Measurements from ENCODE around the gene SH2D6. TPM values are rescaled to one million over a fixed set of nuclear protein-coding genes. Genes with fewer than 3 reads are reported as not detected.
A peak's percentile ranks its signal among the peaks of the same experiment; 100 is the strongest.
"Not testable (repeated sequence)": the region's sequence is repeated elsewhere in the genome, so short reads cannot be mapped to it uniquely, and the experiment has no call there.

SH2D6 gene

GRCh38 chr2:85484615-85485014, 66.1 kb downstream of the SH2D6 start:
- not testable (repeated sequence) for H2BK15ac ChIP-seq (ENCODE audit: low read depth, poor library complexity, severe bottlenecking); H3K4me2 ChIP-seq (ENCODE audit: low read length, poor library complexity, severe bottlenecking); DNase-seq; H4K91ac ChIP-seq (ENCODE audit: low read length); H2BK12ac ChIP-seq (ENCODE audit: low read length in 2 of 2); H3K27ac ChIP-seq (ENCODE audit: low read length, poor library complexity, severe bottlenecking); H2AK5ac ChIP-seq (ENCODE audit: low read length, severe bottlenecking); H2BK5ac ChIP-seq (ENCODE audit: low read depth, low read length, poor library complexity, severe bottlenecking); H3K36me3 ChIP-seq (ENCODE audit: control insufficient read depth in 1 of 2, insufficient read depth in 2 of 2, low read depth in 1 of 2, low read length in 2 of 2); H3K18ac ChIP-seq (ENCODE audit: low read depth in 1 of 2, low read length in 2 of 2); H3K9me3 ChIP-seq (ENCODE audit: control insufficient read depth, low read length); H2BK120ac ChIP-seq (ENCODE audit: low read depth, low read length); H3K14ac ChIP-seq (ENCODE audit: low read length in 2 of 2); H2AFZ ChIP-seq (ENCODE audit: low read depth, low read length); H3K4ac ChIP-seq (ENCODE audit: low read depth in 1 of 2, low read length in 2 of 2); H4K8ac ChIP-seq (ENCODE audit: low read length); H3K4me1 ChIP-seq (ENCODE audit: control insufficient read depth, insufficient read depth, low read depth, low read length); H3K4me3 ChIP-seq (ENCODE audit: insufficient read depth in 1 of 2, low read depth in 1 of 2, low read length in 2 of 2); H3K27me3 ChIP-seq (ENCODE audit: control insufficient read depth in 1 of 2, insufficient read depth in 1 of 2, low read length in 2 of 2); H3K23ac ChIP-seq (ENCODE audit: low read length in 2 of 2); H3K79me1 ChIP-seq (replicated peaks; ENCODE audit: low read length, poor library complexity, severe bottlenecking); H3K9ac ChIP-seq (ENCODE audit: low read length)
- no CpG with 5 or more reads among the region's 2 CpGs for WGBS

DNA sequence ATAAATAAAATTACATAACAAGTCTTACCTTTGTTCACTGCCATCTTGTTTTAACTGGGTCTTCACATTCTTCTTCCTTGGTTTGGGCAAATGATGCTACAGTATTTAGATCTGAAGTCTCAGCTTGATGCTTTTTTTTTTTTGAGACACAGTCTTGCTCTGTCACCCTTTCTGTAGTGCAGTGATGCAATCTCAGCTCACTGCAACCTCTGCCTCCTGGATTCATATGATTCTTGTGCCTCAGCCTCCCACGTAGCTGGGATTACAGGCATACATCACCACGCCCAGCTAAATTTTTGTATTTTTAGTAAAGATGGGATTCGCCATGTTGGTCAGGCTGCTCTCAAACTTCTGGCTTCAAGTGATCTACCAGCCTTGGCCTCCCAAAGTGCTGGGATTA, 67.3 kb downstream of the SH2D6 start:
- H3K79me1 ChIP-seq (replicated peaks; ENCODE audit: low read length, poor library complexity, severe bottlenecking), result no peaks in the 10 kb centered on the region
- no peak overlapping the region for H3K4me3 ChIP-seq (ENCODE audit: insufficient read depth in 1 of 2, low read depth in 1 of 2, low read length in 2 of 2)
- no peak overlapping the region for H2AFZ ChIP-seq (ENCODE audit: low read depth, low read length)
- WGBS, result 95% methylated on average over 3 of the region's 3 CpGs
- DNase-seq, result no peak
- H4K91ac ChIP-seq (ENCODE audit: low read length), result no peak overlapping the region
- no peak overlapping the region for H2BK120ac ChIP-seq (ENCODE audit: low read depth, low read length)
- H3K18ac ChIP-seq (ENCODE audit: low read depth in 1 of 2, low read length in 2 of 2), result no peak overlapping the region
- no peak overlapping the region for H3K4me2 ChIP-seq (ENCODE audit: low read length, poor library complexity, severe bottlenecking)
- no peak overlapping the region for H3K23ac ChIP-seq (ENCODE audit: low read length in 2 of 2)
- H3K36me3 ChIP-seq (ENCODE audit: control insufficient read depth in 1 of 2, insufficient read depth in 2 of 2, low read depth in 1 of 2, low read length in 2 of 2), result no peaks in the 10 kb centered on the region
- H2BK5ac ChIP-seq (ENCODE audit: low read depth, low read length, poor library complexity, severe bottlenecking), result no peak overlapping the region
- H3K27me3 ChIP-seq (ENCODE audit: control insufficient read depth in 1 of 2, insufficient read depth in 1 of 2, low read length in 2 of 2), result no peaks in the 10 kb centered on the region
- H3K4me1 ChIP-seq (ENCODE audit: control insufficient read depth, insufficient read depth, low read depth, low read length), result no peaks in the 10 kb centered on the region
- H3K27ac ChIP-seq (ENCODE audit: low read length, poor library complexity, severe bottlenecking), result no peak overlapping the region
- H2AK5ac ChIP-seq (ENCODE audit: low read length, severe bottlenecking), result no peak overlapping the region
- H3K9me3 ChIP-seq (ENCODE audit: control insufficient read depth, low read length), result no peaks in the 10 kb centered on the region
- H3K9ac ChIP-seq (ENCODE audit: low read length), result peak overlapping the region; percentile 3
- H3K14ac ChIP-seq (ENCODE audit: low read length in 2 of 2), result no peak overlapping the region
- H4K8ac ChIP-seq (ENCODE audit: low read length), result no peak overlapping the region
- H2BK12ac ChIP-seq (ENCODE audit: low read length in 2 of 2), result no peak overlapping the region
- H3K4ac ChIP-seq (ENCODE audit: low read depth in 1 of 2, low read length in 2 of 2), result no peak overlapping the region
- H2BK15ac ChIP-seq (ENCODE audit: low read depth, poor library complexity, severe bottlenecking), result no peak overlapping the region

Small RNA genes lying within 50 kb of the gene (small RNA-seq; reads per million reads assigned to genes)
- gene AC062037.2 (ENCODE audit: low read depth) (not detected), gene RF00019 (ENCODE audit: low read depth) (not detected), gene RN7SL251P (ENCODE audit: low read depth) (not detected)

All from mesenchymal stem cell (in vitro differentiated cells and primary cell).